HG03565 (cell line): ENCODE results near the gene RPAP3.
A peak's percentile ranks its signal among the peaks of the same experiment; 100 is the strongest.
"Not testable (repeated sequence)": the region's sequence is repeated elsewhere in the genome, so short reads cannot be mapped to it uniquely, and the experiment has no call there.

ENCODE experiments used
- ATAC-seq: cut with Tn5 transposase; IDR thresholded peaks from one replicate; pipeline ENCODE4 v1.9.1; 2021; ENCODE audit warnings: mild to moderate bottlenecking, moderate library complexity; ENCODE audit not compliant: unreplicated experiment

Gene RPAP3

GRCh38 chr12:47687636-47688035, 18.2 kb downstream of the RPAP3 start:
- no peak for ATAC-seq

- ATAC-seq = no peak
Measured at GRCh38 chr12:47686645-47687240, 19.1 kb downstream of the RPAP3 start.

- no peak for ATAC-seq
Measured at GRCh38 chr12:47679785-47680184, 26.0 kb downstream of the RPAP3 start.

GRCh38 chr12:47672068-47672467, 33.8 kb downstream of the RPAP3 start:
- no peak for ATAC-seq

GRCh38 chr12:47667935-47668334, 37.9 kb downstream of the RPAP3 start:
- ATAC-seq = not testable (repeated sequence)

- ATAC-seq = no peak
Measured at GRCh38 chr12:47652521-47653234, 53.2 kb downstream of the RPAP3 start.

GRCh38 chr12:47651368-47652254, 54.2 kb downstream of the RPAP3 start:
- peak; percentile 50 for ATAC-seq

- ATAC-seq = peak; percentile 62
Measured at GRCh38 chr12:47650469-47650868, 55.4 kb downstream of the RPAP3 start.

- ATAC-seq = no peak
Measured at GRCh38 chr12:47649381-47649780, 56.4 kb downstream of the RPAP3 start.

GRCh38 chr12:47648056-47648579, 57.7 kb downstream of the RPAP3 start:
- no peak for ATAC-seq

GRCh38 chr12:47642310-47642709, 63.5 kb downstream of the RPAP3 start:
- not testable (repeated sequence) for ATAC-seq

GRCh38 chr12:47636908-47637780, 68.7 kb downstream of the RPAP3 start:
- ATAC-seq = no peak

- ATAC-seq = not testable (repeated sequence)
Measured at GRCh38 chr12:47635770-47636169, 70.1 kb downstream of the RPAP3 start.

GRCh38 chr12:47634127-47634526, 71.7 kb downstream of the RPAP3 start:
- no peak for ATAC-seq

- ATAC-seq = no peak
Measured at GRCh38 chr12:47621960-47622359, 83.9 kb downstream of the RPAP3 start.

- no peak for ATAC-seq
Measured at GRCh38 chr12:47617476-47617875, 88.4 kb downstream of the RPAP3 start.

GRCh38 chr12:47616440-47616839, 89.4 kb downstream of the RPAP3 start:
- ATAC-seq = no peak

GRCh38 chr12:47615711-47616110, 90.1 kb downstream of the RPAP3 start:
- no peak for ATAC-seq

- no peak for ATAC-seq
Measured at GRCh38 chr12:47614521-47614920, 91.3 kb downstream of the RPAP3 start.

GRCh38 chr12:47612953-47613352, 92.9 kb downstream of the RPAP3 start:
- no peak for ATAC-seq
